ENCODE data around the gene NPR3. TPM values are rescaled to one million over a fixed set of nuclear protein-coding genes. Genes with fewer than 3 reads are reported as not detected.

The NPR3 gene
- total RNA-seq, 1 experiment from 2014 or later = not detected

DNA sequence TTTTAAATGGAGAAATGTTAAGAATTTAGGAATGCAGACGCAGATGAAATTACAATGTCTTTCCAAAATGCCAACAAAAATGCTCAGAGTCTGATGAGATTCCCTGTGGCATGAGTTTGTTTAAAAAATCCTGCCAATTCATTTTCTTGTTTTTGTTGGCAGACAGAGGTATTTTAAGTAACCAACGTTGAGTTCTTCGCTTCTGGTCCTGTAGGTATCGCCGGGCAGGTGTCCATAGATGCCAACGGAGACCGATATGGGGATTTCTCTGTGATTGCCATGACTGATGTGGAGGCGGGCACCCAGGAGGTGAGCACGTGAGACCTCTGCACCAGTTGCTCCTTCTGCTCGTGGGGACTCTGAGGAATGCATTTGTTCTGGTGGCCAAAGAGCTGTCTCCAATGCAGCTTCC, 69.4 kb downstream of the NPR3 start:
- no peak for TF ChIP-seq CTCF (conservative IDR thresholded peaks at IDR 0.05)
- Histone ChIP-seq H3K56ac (ENCODE audit: insufficient read length, low read depth, low read length) (no peak overlapping the region), H3K18ac (ENCODE audit: insufficient read length, low read depth, low read length) (no peak overlapping the region), H3K23ac (ENCODE audit: insufficient read length, low read depth, low read length) (no peak overlapping the region), H2BK15ac (ENCODE audit: low read depth, low read length) (no peak overlapping the region), H3K23me2 (ENCODE audit: insufficient read length, low read depth, low read length, poor library complexity, severe bottlenecking) (no peaks in the 10 kb centered on the region), H3K4ac (ENCODE audit: low read depth, low read length) (no peak overlapping the region), H2BK120ac (ENCODE audit: low read depth, low read length, poor library complexity, severe bottlenecking) (no peak overlapping the region), H2BK12ac (ENCODE audit: insufficient read length, low read depth, low read length) (no peak overlapping the region), H3K27ac (ENCODE audit: insufficient read length, low read depth, low read length) (no peak overlapping the region), H3K4me1 (ENCODE audit: insufficient read depth, low read length) (no peaks in the 10 kb centered on the region), H2AK5ac (ENCODE audit: insufficient read length, low read length) (no peak overlapping the region), H4K20me1 (ENCODE audit: control insufficient read depth, insufficient read depth, insufficient read length) (no peaks in the 10 kb centered on the region), H2AFZ (ENCODE audit: low read length) (no peak overlapping the region), H3K4me2 (ENCODE audit: insufficient read depth, insufficient read length, low read length) (no peak overlapping the region), H3K27me3 (ENCODE audit: insufficient read depth, low read length) (no peaks in the 10 kb centered on the region), H3K9me3 (ENCODE audit: control insufficient read depth, low read depth, low read length) (no peaks in the 10 kb centered on the region), H3K9ac (ENCODE audit: extremely low read depth, insufficient read length, low read length) (no peak overlapping the region), H4K5ac (ENCODE audit: insufficient read length, low read depth, low read length) (no peak overlapping the region), H3K14ac (ENCODE audit: insufficient read depth, low read length) (no peak overlapping the region), H3T11ph (ENCODE audit: low read length) (no peak overlapping the region), H3K79me1 (ENCODE audit: insufficient read depth, low read depth, low read length, poor library complexity, severe bottlenecking) (no peaks in the 10 kb centered on the region), H2BK5ac (ENCODE audit: insufficient read length, low read length) (no peak overlapping the region), H4K91ac (ENCODE audit: insufficient read length, low read depth, low read length) (no peak overlapping the region), H4K8ac (replicated peaks; ENCODE audit: insufficient read length, low read depth, low read length) (no peak overlapping the region), H2BK20ac (ENCODE audit: low read depth, low read length, poor library complexity, severe bottlenecking) (no peak overlapping the region), H3K79me2 (ENCODE audit: insufficient read depth, low read length) (no peaks in the 10 kb centered on the region)
- H3K4me3 Mint-ChIP-seq = no peak overlapping the region
- DNase-seq = no peak
- no peaks in the 10 kb centered on the region; a peak in 1 of 5 replicates for H3K9me3 Mint-ChIP-seq
- no peaks in the 10 kb centered on the region for H3K36me3 Mint-ChIP-seq (ENCODE audit: insufficient read depth in 1 of 3, low read depth in 3 of 3)
- H3K27me3 Mint-ChIP-seq (ENCODE audit: low read depth) = peaks cover 2% of the 10 kb centered on the region
- no CpG with 5 or more reads among the region's 10 CpGs for whole genome bisulfite sequencing (ENCODE audit: extremely low coverage, insufficient read length, low lambda C conversion rate)
- H3K27ac Mint-ChIP-seq = no peak overlapping the region
- H3K4me1 Mint-ChIP-seq = peaks cover under 1 to 3% of the 10 kb centered on the region in 2 experiments; a peak in 3 of 4 replicates

All from H9 (cell line).